Mucosa of gallbladder (tissue), 1 donor: ENCODE measurements around the gene RARRES2. TPM values are rescaled to one million over a fixed set of nuclear protein-coding genes. Genes with fewer than 3 reads are reported as not detected.
"Not testable (repeated sequence)": the region's sequence is repeated elsewhere in the genome, so short reads cannot be mapped to it uniquely, and the experiment has no call there.

ENCODE experiments used
- DNase-seq: peaks from one replicate; pipeline ENCODE4 v3.0.0-alpha.2; 2020; ENCODE audit warnings: low spot score
- total RNA-seq: library from RNA; stranded (reverse); gene quantifications from one replicate; pipeline ENCODE4 v1.2.1, GENCODE V29; 2021
- donor health status: DM: no; HTN: no; CAD: no.

Gene RARRES2
- total RNA-seq: 143 TPM

DNA sequence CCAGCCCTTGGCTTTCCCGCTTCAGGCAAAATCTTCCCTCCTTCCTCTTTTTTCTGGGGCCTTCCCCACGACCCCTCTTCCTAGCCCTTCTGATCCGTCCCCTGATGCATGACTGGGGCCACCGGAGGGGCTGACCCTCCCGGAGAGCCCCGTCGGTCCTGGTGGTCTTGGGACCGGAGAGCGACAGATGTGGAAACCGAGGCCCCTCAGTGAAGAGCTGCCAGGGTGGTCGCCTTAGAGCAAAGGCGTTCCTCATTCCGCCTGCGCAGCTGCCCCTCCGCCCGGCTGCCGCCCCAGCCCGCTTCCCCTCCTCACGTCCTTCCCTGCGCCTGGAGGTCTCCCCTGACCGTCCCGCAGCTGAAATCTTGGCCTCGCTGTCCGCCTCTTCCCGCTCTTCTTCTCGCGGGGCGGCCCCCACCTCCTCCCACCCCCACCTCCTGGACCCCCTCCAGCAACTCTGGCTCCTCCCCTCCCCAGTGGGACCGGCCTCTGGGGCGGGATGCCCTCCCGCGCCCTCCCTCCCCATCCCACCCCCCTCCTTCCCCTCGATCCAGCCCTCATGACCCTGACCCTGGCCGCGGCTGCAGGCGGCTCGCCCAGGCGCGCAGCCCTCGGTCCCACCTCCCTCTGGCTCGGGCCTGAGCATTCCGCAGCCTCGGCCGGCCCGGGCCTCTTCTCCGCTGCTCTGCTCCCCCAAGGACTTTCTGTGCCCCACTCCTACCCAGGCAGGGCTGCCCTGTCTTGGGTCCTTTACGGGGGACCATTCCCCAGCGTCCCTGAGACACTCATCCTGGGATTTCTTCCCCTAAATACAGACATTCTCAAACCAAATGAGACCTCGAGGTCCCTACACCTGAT is at the start of gene RARRES2:
TSS of gene RARRES2 (minus strand) at position 367 of the 858 bp plus-strand sequence. CDS start 1,020 bp downstream, outside the sequence.
- DNase-seq: peak; percentile 44

DNA sequence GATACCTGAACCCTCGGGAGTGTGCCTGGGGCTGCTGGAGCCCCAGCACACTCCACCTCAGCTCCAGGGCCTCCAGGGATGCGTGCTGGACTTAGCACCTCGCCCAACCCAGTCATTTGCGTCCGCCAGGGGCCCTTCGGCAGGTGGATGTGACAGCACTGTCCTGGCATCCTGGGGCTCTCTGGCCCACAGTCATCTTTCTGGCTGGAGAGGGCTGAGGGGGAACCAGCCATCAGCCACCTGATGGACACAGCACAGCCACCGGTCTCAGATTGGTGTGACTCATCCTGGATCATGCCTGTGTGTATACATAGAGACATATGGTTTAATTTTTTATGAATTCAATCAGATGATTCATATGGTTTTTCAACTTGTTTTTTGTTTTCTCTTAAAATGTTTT is 48.8 kb upstream of the RARRES2 start:
- no peak for DNase-seq

DNA sequence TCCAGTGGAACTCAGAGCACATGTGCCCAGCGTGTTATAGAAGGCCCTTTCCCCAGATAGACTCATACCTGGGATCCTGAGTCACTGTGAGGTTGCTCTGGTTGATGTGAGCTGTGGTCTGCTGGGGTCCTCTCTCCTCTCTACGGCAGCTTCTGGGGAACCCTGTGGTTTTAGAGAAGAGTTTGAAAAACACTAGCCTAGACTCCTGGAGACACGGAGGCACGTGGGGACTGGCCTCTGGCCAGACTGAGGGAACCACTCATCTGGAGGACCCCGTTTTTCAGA is 48.0 kb upstream of the RARRES2 start:
- no peak for DNase-seq

DNA sequence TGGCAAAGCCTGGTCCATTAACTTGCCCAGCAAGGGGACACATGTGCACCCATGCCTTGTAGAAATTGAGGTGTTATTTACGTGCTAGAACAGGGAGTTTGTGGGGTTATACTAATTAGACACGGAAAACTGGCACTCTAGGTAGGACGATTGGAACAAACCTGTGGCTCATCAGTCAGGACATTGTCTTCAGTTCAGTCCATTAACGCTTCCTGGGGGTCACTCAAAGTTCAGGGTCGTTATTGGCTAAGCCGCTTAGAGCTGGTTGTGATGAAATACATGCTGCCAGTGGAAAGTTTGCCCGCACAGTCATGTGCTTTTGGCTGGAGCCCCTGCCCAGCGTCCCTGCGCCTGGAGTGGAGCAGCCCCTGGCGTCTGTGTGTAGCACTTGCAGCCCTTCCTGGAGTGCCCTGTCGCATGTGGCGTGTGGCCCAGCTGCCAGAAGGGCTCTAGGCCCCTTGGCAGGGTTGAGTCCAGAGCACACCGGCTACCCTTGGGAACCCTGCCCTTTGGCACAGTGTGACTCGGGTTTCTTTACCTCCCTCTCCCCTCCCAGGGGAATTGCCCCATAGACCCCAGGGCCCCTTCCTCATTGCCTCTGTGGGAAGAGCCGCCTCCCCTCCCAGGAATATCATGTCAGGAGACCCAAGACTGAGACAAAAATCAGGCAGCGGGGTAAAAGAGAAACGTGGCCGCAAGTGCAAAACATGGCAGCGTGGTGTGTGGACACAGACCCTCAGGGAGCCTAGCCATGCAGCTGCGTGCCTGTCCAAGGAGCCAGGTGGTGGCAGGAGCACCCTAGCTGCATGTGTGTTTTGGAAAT is 47.5 kb upstream of the RARRES2 start:
- no peak for DNase-seq

DNA sequence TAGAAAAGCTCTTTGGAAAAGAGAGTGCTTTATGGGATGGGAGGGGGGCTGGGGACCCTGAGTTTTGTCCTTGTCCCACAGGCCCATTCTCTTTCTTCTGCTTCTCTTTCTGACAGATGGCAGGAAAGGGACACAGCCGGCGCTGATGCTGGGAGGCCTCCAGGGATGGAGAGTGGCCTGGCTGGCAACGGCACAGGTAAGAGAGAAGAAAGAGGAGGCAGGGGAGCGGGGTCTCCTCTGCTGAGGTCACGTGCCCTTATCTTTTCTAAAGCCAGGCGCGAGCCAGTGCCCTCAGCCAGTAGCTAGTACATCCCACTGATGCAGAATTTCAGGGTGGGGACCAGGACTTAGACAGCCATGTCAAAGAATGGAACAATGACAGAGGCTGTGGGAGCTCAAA is 46.9 kb upstream of the RARRES2 start:
- no peak for DNase-seq

DNA sequence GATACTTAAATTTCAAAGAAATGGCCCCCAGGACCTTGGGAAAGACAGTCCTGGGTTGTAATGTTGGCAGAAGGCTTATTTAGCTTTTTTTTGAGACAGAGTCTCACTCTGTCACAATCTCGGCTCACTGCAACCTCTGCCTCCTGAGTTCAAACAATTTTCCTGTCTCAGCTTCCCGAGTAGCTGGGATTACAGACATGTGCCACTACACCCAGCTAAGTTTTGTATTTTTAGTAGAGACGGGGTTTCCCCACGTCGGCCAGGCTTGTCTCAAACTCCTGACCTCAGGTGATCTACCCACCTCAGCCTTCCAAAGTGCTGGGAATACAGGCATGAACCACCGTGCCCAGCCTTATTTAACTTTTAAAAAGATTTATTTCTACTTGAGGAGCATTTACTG is 44.5 kb upstream of the RARRES2 start:
- not testable (repeated sequence) for DNase-seq

DNA sequence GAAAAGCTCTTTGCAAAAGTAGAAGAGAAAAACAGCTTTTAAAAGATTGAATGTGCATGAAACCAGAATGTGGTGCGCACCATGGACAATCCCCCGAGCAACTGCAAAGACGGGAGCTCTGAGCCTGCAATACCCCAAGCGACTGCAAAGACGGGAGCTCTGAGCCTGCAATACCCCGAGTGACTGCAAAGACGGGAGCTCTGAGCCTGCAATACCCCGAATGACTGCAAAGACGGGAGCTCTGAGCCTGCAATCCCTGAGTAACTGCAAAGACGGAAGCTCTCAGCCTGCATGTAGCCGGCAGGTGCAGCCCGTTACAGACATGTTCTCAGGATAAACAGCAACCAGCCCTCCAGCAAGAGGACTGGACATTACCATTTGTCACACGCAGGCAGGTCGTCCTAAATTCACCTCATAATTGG is 43.9 kb upstream of the RARRES2 start:
- no peak for DNase-seq

DNA sequence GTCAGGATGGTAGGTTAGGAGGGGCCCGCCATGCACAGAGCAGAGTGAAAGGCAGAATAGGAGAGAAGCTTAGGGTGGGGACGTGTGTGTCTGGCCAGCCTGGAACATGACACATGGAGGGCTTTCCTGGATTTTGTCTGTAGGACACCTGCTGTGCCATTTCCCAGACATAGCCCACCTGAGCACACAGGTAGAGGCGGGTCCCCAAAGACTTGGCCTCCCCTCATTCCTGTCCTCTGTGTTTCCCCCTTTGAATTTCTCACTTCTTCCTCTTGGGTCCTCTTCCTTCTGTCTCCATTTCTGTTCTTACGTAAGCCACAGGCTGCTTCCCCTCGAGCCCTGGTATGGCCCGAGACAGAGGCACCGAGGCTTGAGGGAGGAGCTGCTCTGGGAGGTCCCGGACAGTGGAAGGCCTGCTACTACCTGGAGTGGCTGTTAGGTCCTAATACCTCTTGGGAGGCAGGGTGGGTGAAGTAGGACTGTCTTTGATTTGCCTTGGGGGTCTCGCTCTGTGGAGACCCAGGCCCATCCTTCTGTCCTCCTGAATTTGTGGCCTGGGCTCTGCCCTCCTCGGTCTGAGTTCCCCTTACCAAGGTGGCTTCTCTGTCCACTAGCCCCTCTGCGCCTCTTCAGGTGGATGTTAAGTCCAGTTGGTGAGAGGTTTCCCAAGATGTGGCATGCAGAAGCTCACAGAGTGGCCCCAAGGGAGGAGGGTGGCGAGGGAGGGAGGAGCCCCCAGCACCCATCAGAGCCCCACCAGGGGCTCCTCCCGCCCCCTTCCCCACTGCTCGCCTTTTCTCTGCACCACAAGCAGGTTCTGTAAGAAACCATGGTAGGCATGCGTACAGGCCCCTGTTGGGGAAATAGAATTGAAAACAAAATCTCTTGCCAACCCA is 43.2 kb upstream of the RARRES2 start:
- DNase-seq: no peak

GRCh38 chr7:150383710-150384397 is 42.4 kb upstream of the RARRES2 start:
- no peak for DNase-seq

DNA sequence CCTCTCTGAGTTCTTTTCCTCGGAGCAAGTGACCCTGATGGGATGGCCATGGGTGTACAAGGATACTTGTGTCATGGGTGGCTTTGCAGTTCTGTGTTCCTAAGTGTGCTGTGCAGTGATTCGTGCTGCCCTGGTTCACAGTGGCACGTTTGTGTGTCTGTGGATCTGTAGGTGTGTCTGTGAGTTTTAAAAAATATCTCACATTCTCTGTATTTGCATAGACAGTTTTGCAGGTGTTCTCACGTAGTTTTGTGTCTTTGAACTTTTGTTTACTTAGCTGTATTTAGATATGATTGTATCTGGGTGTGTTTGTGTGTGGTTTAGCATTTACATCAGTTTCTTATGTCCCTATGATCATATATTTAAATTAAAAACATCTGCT is 41.4 kb upstream of the RARRES2 start:
- no peak for DNase-seq

- no peak for DNase-seq
Measured at GRCh38 chr7:150382123-150382843, 40.9 kb upstream of the RARRES2 start.

DNA sequence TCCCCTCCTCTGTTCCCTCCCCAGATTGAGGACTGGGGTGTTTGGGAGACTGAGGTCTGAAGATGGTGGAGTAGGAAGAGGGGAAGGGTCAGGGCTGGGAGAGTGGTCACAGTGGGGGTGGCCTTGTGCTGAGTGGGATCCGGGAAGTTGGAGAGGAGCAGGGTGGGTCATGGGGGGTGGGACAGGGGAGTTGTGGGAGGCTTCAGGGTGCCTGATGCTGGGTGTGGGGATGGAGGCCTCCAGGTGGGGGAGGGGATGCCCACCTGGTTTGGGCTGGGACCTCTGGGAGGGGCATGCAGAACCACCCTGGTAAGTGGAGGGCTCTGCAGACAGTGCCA is 40.3 kb upstream of the RARRES2 start:
- DNase-seq: no peak

DNA sequence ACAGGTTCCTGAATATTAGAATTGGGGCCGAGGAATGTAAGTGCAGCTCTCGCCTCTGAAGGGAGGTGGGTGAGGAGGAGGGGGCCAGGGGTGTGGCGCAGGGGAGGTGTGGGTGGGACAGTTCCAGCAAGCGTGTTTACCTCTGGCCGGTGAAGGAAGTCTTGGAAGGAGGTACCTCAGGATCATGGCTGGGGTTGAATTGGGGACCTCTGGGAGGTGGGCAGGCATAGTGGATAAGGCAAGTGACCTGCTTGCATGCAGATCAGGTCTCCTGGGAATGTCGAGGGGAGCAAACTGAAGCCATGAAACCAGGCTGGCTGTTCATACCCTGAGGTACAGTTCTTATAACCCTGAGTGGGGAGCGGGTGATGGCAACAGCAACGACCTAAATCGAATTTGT is 39.7 kb upstream of the RARRES2 start:
- DNase-seq: no peak

DNA sequence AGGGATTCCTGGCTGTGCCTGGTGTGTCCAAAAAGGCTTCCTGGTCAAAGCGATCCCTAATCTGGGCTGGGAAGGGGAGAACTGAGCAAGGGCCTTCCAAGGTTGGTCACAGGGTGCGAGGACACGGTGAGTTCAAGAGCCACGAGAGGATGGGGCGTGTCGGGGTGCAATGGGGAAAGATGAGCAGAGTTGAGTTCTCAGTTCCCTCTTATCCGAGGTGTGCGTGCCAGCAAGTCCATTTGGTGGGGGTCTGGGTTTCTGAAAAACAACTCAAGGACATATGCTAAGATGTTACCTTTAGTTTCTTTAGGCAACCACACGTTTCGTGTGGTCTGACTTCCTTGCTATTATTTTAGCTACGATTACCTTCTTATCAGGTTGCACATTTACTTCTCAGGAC is 39.0 kb upstream of the RARRES2 start:
- DNase-seq: no peak

GRCh38 chr7:150379441-150380379 is 38.3 kb upstream of the RARRES2 start:
- DNase-seq: no peak

- peak; percentile 96 for DNase-seq
Measured at GRCh38 chr7:150378853-150379440, 37.5 kb upstream of the RARRES2 start, which contains the start of gene ZNF775. ZNF775 (plus strand) TSS chr7:150379330; CDS start chr7:150388471, 9,141 bp downstream.

DNA sequence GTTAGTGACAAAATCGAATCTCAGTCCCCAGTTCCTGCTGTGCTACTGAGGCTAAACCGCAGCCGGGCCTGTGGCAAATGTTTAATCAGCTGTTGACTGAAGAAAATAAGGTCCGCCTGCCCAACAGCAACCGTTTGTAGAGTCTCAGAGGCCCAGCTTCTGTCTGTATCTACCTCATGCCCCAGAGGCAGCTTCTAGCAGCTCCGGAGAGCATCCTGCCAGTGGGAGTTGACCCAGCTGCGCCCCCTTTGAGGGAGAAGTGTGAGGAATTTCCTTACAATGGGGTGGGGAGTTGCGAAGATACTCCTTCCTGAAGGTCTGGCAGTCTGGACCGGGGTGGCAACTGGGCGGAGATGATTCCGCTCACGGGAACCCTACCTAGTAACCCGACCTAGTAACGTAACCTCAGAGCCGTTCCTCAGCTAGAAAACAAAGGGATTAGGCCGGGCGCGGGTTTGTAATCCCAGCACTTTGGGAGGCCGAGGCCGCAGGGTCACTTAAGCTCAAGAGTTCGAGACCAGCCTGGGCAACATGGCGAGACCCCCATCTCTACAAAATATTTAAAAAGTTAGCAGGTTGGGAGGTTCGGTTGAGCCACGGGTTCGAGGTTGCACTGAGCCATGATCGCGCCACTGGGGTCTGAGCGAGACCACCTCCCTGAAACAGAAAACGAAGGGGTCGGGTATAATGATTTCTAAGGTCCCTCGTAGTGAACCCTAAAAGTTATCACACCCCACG is 36.9 kb upstream of the RARRES2 start:
- DNase-seq: peak; percentile 63

GRCh38 chr7:150377635-150378034 is 36.2 kb upstream of the RARRES2 start:
- no peak for DNase-seq

- no peak for DNase-seq
Measured at GRCh38 chr7:150377196-150377595, 35.8 kb upstream of the RARRES2 start.
